HL-60 (cell line): ENCODE data around the gene SFT2D3.

ENCODE experiments used
- CTCF ChIP-seq: IDR thresholded peaks from one replicate; pipeline ENCODE4 v1.5.1; 2011; ENCODE audit warnings: low read length, control low read depth, inconsistent platforms; ENCODE audit not compliant: insufficient read depth
- GABPA ChIP-seq: IDR thresholded peaks from 2 replicates; pipeline ENCODE4 v1.6.1; 2012; ENCODE audit warnings: low read depth

DNA sequence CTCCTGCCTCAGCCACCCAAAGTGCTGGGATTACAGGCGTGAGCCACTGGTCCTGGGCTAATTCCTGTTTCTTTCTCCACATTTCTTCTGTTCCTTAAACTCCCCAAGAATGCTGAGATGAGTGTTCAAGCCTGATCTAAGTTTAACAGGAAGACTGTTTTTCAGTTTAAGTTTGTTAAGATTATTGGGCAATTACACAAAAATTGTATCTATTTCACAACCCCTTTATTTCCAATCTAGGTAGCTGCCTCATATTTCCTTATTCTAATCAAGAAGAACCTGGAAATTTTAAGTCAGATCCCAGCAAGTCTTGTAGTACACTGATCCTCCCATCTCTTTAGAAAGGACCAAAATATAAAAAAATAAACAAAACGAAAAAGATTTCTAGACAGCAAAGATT is 11.7 kb downstream of the SFT2D3 start:
- TF ChIP-seq CTCF (no peak), GABPA (no peak)
